GM06990 (cell line): Measurements from ENCODE around the gene EXD3.
A peak's percentile ranks its signal among the peaks of the same experiment; 100 is the strongest.

ENCODE experiments used
- DNase-seq: peaks from one replicate; pipeline ENCODE4 v3.0.0-alpha.2; 2011; ENCODE audit not compliant: insufficient read length; ENCODE audit errors: extremely low read depth
- H3K27me3 ChIP-seq: replicated peaks from 2 replicates; pipeline ENCODE4 v1.6.0; 2011; ENCODE audit warnings: low read length; ENCODE audit not compliant: control insufficient read depth, insufficient read depth
- H3K36me3 ChIP-seq: 2 replicates; pipeline ENCODE4 v1.5.1; 2011; ENCODE audit warnings: low read length; ENCODE audit not compliant: control insufficient read depth, insufficient read depth
- H3K4me3 ChIP-seq: replicated peaks from 2 replicates; pipeline ENCODE4 v1.5.1; 2011; ENCODE audit warnings: low read depth, mild to moderate bottlenecking, control low read depth, low read length
- CTCF ChIP-seq: IDR thresholded peaks from 2 replicates; pipeline ENCODE4 v1.5.1; 2011; ENCODE audit warnings: low read length, control low read depth, mild to moderate bottlenecking, inconsistent platforms; ENCODE audit not compliant: insufficient read depth, poor library complexity, severe bottlenecking

The EXD3 gene

GRCh38 chr9:137455359-137455991 lies 32.5 kb upstream of the EXD3 start:
- TF ChIP-seq CTCF, result no peak
- peak; percentile 57 for DNase-seq
- Histone ChIP-seq H3K27me3 (no peaks in the 10 kb centered on the region), H3K4me3 (no peak overlapping the region), H3K36me3 (peaks cover 10% of the 10 kb centered on the region)

- no peak for TF ChIP-seq CTCF
- H3K4me3 ChIP-seq, result peak overlapping the region; percentile 58
- no peaks in the 10 kb centered on the region for H3K27me3 ChIP-seq
- peak; percentile 33 for DNase-seq
- peaks cover 10% of the 10 kb centered on the region for H3K36me3 ChIP-seq
These were observed 31.8 kb upstream of the EXD3 start for GRCh38 chr9:137454597-137455358.

- Histone ChIP-seq H3K36me3 (peaks cover 10% of the 10 kb centered on the region), H3K27me3 (no peaks in the 10 kb centered on the region), H3K4me3 (peak overlapping the region; percentile 58)
- DNase-seq, result peak; percentile 73
- no peak for TF ChIP-seq CTCF
These were observed 31.2 kb upstream of the EXD3 start for GRCh38 chr9:137454145-137454596.

DNA sequence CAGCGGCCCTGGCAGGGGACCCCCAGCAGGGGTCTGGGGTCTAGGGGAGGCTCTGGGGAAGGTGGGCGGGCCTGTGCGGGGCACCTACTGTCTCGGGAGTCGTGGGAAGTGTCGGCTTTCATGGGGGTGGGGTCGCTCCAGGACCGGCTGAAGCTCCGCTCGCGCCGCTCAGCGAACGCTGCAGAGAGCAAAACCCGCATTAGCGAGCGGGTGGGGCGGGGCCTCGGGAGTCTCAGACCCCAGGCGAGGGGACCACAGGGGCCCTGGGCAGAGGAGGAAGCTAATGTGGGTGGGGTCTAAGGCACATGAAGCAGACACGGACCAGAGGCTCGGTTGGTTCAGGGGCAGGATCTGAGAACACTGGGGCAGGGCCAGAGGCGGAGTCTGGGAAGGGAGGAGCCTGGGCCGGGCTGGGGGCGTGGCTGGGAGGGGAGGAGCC lies 30.7 kb upstream of the EXD3 start:
- peak; percentile 61 for DNase-seq
- Histone ChIP-seq H3K36me3 (peaks cover 10% of the 10 kb centered on the region), H3K4me3 (no peak overlapping the region), H3K27me3 (no peaks in the 10 kb centered on the region)
- no peak for TF ChIP-seq CTCF

GRCh38 chr9:137452761-137453642 lies 30.0 kb upstream of the EXD3 start:
- TF ChIP-seq CTCF, result no peak
- H3K4me3 ChIP-seq, result no peak overlapping the region
- no peaks in the 10 kb centered on the region for H3K27me3 ChIP-seq
- DNase-seq, result peak; percentile 24
- H3K36me3 ChIP-seq, result peaks cover 10% of the 10 kb centered on the region
